ENCODE data around the gene DYNC2LI1. TPM values are rescaled to one million over a fixed set of nuclear protein-coding genes. Genes with fewer than 3 reads are reported as not detected.

DYNC2LI1 gene
- total and polyA plus RNA-seq, 2 of the 8 experiments (the other 6 are each of a cell fraction or from before 2014, with no cell fraction given): 3.9 to 7.6 TPM

DNA sequence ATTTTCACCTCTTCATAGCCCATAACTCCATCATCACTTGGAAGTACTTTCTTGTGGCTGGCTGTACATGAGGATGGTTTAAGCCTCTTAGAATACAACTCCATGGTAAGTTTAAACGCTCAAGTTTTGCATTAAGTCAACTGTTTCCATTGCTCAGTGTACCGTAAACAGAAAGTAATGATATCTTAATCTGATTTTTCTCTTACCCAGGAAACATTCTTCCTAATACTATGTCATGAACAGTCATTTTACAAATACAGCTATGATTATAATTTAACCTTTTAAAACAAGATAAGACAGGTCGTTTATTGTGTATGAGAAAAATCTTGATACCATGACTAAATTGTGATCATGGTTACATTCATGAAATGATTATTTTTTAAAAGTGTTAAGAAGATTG is 11.6 kb upstream of the DYNC2LI1 start:
- FAIRE-seq (no peak), DNase-seq (ENCODE audit: low read depth in 1 of 2, low spot score in 2 of 2) (no peak)
- CTCF ChIA-PET (ENCODE audit: partially characterized antibody): no interaction called here
- no peaks in the 10 kb centered on the region for H3K4me1 ChIP-seq (replicated peaks in 1 of 4; ENCODE audit: control insufficient read depth in 3 of 4, insufficient read depth in 4 of 4, low read length in 3 of 4)
- no peak overlapping the region for H2BK15ac ChIP-seq (ENCODE audit: low read length)
- no peak overlapping the region for H2BK20ac ChIP-seq (ENCODE audit: low read length)
- no peaks in the 10 kb centered on the region for H3K79me1 ChIP-seq (ENCODE audit: low read depth, low read length)
- H3K9ac ChIP-seq (replicated peaks in 1 of 4; ENCODE audit: extremely low read depth in 1 of 4, low read depth in 3 of 4, low read length in 3 of 4): no peak overlapping the region
- POLR2A ChIA-PET (ENCODE audit: partially characterized antibody): interaction anchor here (0.5 kb wide), 1 partner anchor 126 kb away, joined by 3 read pairs; no protein-coding TSS in a partner anchor
- no peaks in the 10 kb centered on the region for H4K20me1 ChIP-seq (replicated peaks in 1 of 2; ENCODE audit: control insufficient read depth in 1 of 2, insufficient read depth in 2 of 2, low read length in 2 of 2)
- no peak overlapping the region for H4K5ac ChIP-seq (ENCODE audit: insufficient read length, low read depth, low read length)
- no peak overlapping the region for H2BK120ac ChIP-seq (replicated peaks; ENCODE audit: low read depth, low read length)
- no peak overlapping the region for H2BK5ac ChIP-seq (ENCODE audit: low read depth, low read length)
- no peaks in the 10 kb centered on the region for H3K27me3 ChIP-seq (replicated peaks in 1 of 4; ENCODE audit: control insufficient read depth in 3 of 4, extremely low read depth in 1 of 4, insufficient read depth in 3 of 4, low read length in 3 of 4)
- H3K23me2 ChIP-seq (ENCODE audit: low read depth, low read length): no peaks in the 10 kb centered on the region
- H4K8ac ChIP-seq (ENCODE audit: extremely low read depth, insufficient read depth, low read length): no peak overlapping the region
- no peak overlapping the region for H3K4ac ChIP-seq (replicated peaks; ENCODE audit: insufficient read length, low read depth, low read length)
- H3K79me2 ChIP-seq (ENCODE audit: control insufficient read depth in 1 of 2, insufficient read depth in 2 of 2, low read length in 2 of 2): no peaks in the 10 kb centered on the region
- no peak overlapping the region for H2AFZ ChIP-seq (ENCODE audit: low read length)
- no peak overlapping the region for H3K4me3 ChIP-seq (ENCODE audit: extremely low read depth in 1 of 4, insufficient read depth in 2 of 4, low read depth in 3 of 4, low read length in 4 of 4)
- H3K56ac ChIP-seq (replicated peaks; ENCODE audit: insufficient read length, low read depth, low read length): no peak overlapping the region
- no peak overlapping the region for H4K91ac ChIP-seq (replicated peaks; ENCODE audit: insufficient read length, low read length)
- no peaks in the 10 kb centered on the region for H3K9me3 ChIP-seq (ENCODE audit: insufficient read depth in 2 of 2, low read depth in 1 of 2, low read length in 1 of 2)
- H3K27ac ChIP-seq (ENCODE audit: low read depth, low read length): no peak overlapping the region
- H3K36me3 ChIP-seq (ENCODE audit: control insufficient read depth in 2 of 4, insufficient read depth in 4 of 4, low read length in 3 of 4): no peaks in the 10 kb centered on the region
- no peak overlapping the region for H3K4me2 ChIP-seq (ENCODE audit: insufficient read depth in 1 of 2, low read depth in 2 of 2, low read length in 2 of 2)
- 84% methylated on average over 3 of the region's 3 CpGs; no CpG with 5 or more reads in 1 of the 2 experiments for WGBS, 2 experiments (ENCODE audit: extremely low coverage in 1 of 2, insufficient coverage in 1 of 2, insufficient read length in 1 of 2, insufficient replicate concordance in 2 of 2, low coverage in 1 of 2, low lambda C conversion rate in 2 of 2, missing lambda C conversion rate in 1 of 2)
- no peak overlapping the region for H3K23ac ChIP-seq (ENCODE audit: insufficient read length)
- H3K14ac ChIP-seq (ENCODE audit: insufficient read length): no peak overlapping the region
- H2BK12ac ChIP-seq (ENCODE audit: low read depth, low read length): no peak overlapping the region
- H2AK5ac ChIP-seq (ENCODE audit: low read depth, low read length): no peak overlapping the region
- no peak overlapping the region for H3K18ac ChIP-seq (ENCODE audit: extremely low read depth, low read length)
- TF ChIP-seq, protein P1, sequence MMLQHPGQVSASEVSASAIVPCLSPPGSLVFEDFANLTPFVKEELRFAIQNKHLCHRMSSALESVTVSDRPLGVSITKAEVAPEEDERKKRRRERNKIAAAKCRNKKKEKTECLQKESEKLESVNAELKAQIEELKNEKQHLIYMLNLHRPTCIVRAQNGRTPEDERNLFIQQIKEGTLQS (IDR thresholded peaks at IDR 0.05; ENCODE audit: insufficient read depth, low read depth, low read length): no peak
- TF ChIP-seq BCL11A (IDR thresholded peaks at IDR 0.05; ENCODE audit: low read depth in 2 of 2, low read length in 2 of 2): no peak
- TF ChIP-seq EP300 (IDR thresholded peaks at IDR 0.05; ENCODE audit: borderline replicate concordance in 1 of 2, low read depth in 2 of 2, low read length in 2 of 2): no peak
- TF ChIP-seq RNF2 (IDR thresholded peaks at IDR 0.05; ENCODE audit: borderline replicate concordance, low read depth, low read length, missing control alignments, poor library complexity, severe bottlenecking): no peak
- no peak for TF ChIP-seq TAF1 (IDR thresholded peaks at IDR 0.05; ENCODE audit: low read depth, low read length)
- no peak for TF ChIP-seq RXRA (IDR thresholded peaks at IDR 0.05; ENCODE audit: insufficient read depth, low read depth, low read length)
- no peak for TF ChIP-seq CHD1 (IDR thresholded peaks at IDR 0.05; ENCODE audit: low read depth, low read length)
- TF ChIP-seq MAFK (IDR thresholded peaks at IDR 0.05; ENCODE audit: low read depth, low read length): no peak
- TF ChIP-seq SAP30 (IDR thresholded peaks at IDR 0.05; ENCODE audit: insufficient read depth, insufficient replicate concordance, low read length): no peak
- no peak for TF ChIP-seq POLR2A (IDR thresholded peaks at IDR 0.05; ENCODE audit: control extremely low read depth in 1 of 2, low read depth in 2 of 2, low read length in 2 of 2)
- no peak for TF ChIP-seq HDAC2 (IDR thresholded peaks at IDR 0.05; ENCODE audit: borderline replicate concordance in 1 of 2, low read depth in 2 of 2, low read length in 2 of 2)
- TF ChIP-seq RAD21 (IDR thresholded peaks at IDR 0.05 in 1 of 2, conservative IDR thresholded peaks at IDR 0.05 in 1 of 2; ENCODE audit: low read depth in 2 of 2, low read length in 2 of 2): no peak
- no peak for TF ChIP-seq HDAC6 (IDR thresholded peaks at IDR 0.05; ENCODE audit: low read depth, low read length)
